ENCODE data around the gene HSDL2.
"Not testable (repeated sequence)": the region's sequence is repeated elsewhere in the genome, so short reads cannot be mapped to it uniquely, and the experiment has no call there.

HSDL2 gene

DNA sequence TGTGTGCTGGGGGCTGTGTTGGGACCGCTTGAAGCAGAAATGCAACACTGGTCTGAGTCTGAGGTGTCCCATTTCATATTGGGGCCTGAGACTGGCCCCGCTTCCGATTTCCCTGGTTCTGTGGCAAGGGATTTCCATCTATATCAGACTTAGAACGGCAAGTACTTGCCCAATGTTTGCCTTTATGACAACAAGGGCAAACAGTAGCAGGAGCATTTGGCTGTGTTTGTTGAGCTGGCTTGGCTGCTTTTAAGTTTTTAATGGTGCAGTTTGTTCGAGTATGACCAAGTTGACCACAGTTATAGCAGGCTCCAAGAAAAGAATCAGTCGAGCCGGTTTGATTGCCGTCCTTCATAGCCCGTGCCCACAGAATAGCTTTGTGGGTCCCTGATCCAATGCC lies 17.0 kb downstream of the HSDL2 start:
- ATAC-seq (no peak), DNase-seq (no peak)
- Mint-ChIP-seq H3K9me3 (peaks cover 18% of the 10 kb centered on the region), H3K4me3 (no peak overlapping the region), H3K36me3 (ENCODE audit: low read depth) (peaks cover 16% of the 10 kb centered on the region), H3K27me3 (no peaks in the 10 kb centered on the region), H3K4me1 (no peaks in the 10 kb centered on the region), H3K27ac (no peak overlapping the region)

- Mint-ChIP-seq H3K27me3 (no peaks in the 10 kb centered on the region), H3K36me3 (ENCODE audit: low read depth) (peaks cover 11% of the 10 kb centered on the region), H3K4me3 (no peak overlapping the region), H3K27ac (no peak overlapping the region), H3K4me1 (no peaks in the 10 kb centered on the region), H3K9me3 (peaks cover 18% of the 10 kb centered on the region)
- ATAC-seq (no peak), DNase-seq (no peak)
Observed at GRCh38 chr9:112401175-112401815, 21.4 kb downstream of the HSDL2 start.

DNA sequence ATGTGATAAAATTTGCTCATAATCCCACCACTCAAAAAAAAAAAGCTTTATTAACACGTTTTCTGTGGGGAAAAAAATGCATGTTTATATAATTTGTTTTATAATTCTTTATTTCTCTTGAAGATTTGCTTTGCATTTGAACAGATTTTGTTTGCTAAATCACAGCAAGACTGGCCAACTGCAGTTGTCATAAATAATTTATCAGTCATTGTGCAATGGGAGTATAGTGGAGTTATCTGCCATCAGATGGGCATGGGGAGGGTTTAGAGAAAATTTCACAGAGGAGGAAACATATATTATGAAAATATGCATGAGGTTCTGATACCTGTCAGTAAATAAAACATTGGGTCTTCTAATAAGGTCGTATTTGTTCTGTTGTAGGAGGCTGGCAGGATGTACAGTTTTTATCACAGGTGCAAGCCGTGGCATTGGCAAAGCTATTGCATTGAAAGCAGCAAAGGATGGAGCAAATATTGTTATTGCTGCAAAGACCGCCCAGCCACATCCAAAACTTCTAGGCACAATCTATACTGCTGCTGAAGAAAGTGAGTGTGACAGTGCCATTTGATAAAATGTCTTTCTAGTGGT lies 23.8 kb downstream of the HSDL2 start:
- no peak overlapping the region for H3K27ac Mint-ChIP-seq
- H3K36me3 Mint-ChIP-seq (ENCODE audit: low read depth), result peaks cover 7% of the 10 kb centered on the region
- no peaks in the 10 kb centered on the region for H3K4me1 Mint-ChIP-seq
- no peaks in the 10 kb centered on the region for H3K27me3 Mint-ChIP-seq
- no peak overlapping the region for H3K4me3 Mint-ChIP-seq
- DNase-seq (no peak), ATAC-seq (no peak)
- H3K9me3 Mint-ChIP-seq, result peaks cover 7% of the 10 kb centered on the region

DNA sequence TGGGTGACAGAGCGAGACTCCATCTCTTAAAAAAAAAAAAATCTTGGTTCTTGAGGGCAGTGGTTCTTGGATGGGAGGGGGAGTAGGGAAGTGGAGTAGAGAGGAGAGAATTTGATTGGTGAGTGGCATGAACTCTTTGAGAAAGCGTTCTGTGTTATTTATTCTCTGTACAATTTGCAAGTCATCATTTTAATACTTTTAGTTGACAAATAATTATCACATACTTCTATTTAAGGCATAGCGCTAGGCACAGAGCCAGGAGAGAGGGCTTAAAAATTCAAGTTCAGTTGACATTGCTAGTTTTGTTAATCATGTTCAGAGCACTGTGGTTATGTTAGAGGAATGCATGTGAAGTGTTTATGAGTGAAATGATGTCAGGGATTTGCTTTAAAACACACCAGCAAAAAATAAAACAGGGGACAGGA lies 24.6 kb downstream of the HSDL2 start:
- Mint-ChIP-seq H3K27ac (no peak overlapping the region), H3K4me3 (no peak overlapping the region), H3K27me3 (no peaks in the 10 kb centered on the region), H3K36me3 (ENCODE audit: low read depth) (peaks cover 6% of the 10 kb centered on the region), H3K4me1 (no peaks in the 10 kb centered on the region), H3K9me3 (no peaks in the 10 kb centered on the region)
- no peak for DNase-seq
- ATAC-seq, result no peak

GRCh38 chr9:112408275-112408674 lies 28.4 kb downstream of the HSDL2 start:
- Mint-ChIP-seq H3K9me3 (no peaks in the 10 kb centered on the region), H3K36me3 (ENCODE audit: low read depth) (peaks cover 6% of the 10 kb centered on the region), H3K4me1 (no peaks in the 10 kb centered on the region), H3K4me3 (no peak overlapping the region), H3K27ac (no peak overlapping the region), H3K27me3 (no peaks in the 10 kb centered on the region)
- DNase-seq, result no peak
- no peak for ATAC-seq

GRCh38 chr9:112408819-112409218 lies 28.9 kb downstream of the HSDL2 start:
- no peaks in the 10 kb centered on the region for H3K4me1 Mint-ChIP-seq
- DNase-seq, result no peak
- ATAC-seq, result no peak
- no peaks in the 10 kb centered on the region for H3K27me3 Mint-ChIP-seq
- no peak overlapping the region for H3K27ac Mint-ChIP-seq
- no peaks in the 10 kb centered on the region for H3K9me3 Mint-ChIP-seq
- H3K4me3 Mint-ChIP-seq, result no peak overlapping the region
- peaks cover 6% of the 10 kb centered on the region for H3K36me3 Mint-ChIP-seq (ENCODE audit: low read depth)

- DNase-seq, result no peak
- ATAC-seq, result no peak
- Mint-ChIP-seq H3K4me3 (no peak overlapping the region), H3K4me1 (no peaks in the 10 kb centered on the region), H3K27ac (no peak overlapping the region), H3K36me3 (ENCODE audit: low read depth) (peaks cover 6% of the 10 kb centered on the region), H3K27me3 (no peaks in the 10 kb centered on the region), H3K9me3 (no peaks in the 10 kb centered on the region)
Observed at GRCh38 chr9:112409758-112410157, 29.9 kb downstream of the HSDL2 start.

DNA sequence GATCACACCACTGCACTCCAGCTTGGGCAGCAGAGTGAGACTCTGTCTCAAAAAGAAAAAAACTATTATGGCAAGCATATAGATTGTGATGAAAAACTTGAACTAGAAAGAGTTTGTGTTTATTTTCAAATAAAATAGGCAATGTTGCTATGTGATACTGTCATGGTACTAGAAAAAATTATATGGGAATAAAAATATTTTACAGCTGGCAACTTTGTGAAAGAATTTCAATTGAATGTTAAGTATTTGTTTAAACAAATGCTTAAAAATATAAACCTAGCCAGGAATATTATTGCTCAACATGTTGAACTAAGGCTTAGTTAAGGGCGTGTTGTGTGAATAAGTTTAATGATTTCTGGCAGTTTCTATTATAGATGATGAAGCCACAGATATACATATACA lies 31.7 kb downstream of the HSDL2 start:
- no peaks in the 10 kb centered on the region for H3K4me1 Mint-ChIP-seq
- no peaks in the 10 kb centered on the region for H3K27me3 Mint-ChIP-seq
- no peak for ATAC-seq
- no peak overlapping the region for H3K27ac Mint-ChIP-seq
- H3K4me3 Mint-ChIP-seq, result no peak overlapping the region
- peaks cover 6% of the 10 kb centered on the region for H3K36me3 Mint-ChIP-seq (ENCODE audit: low read depth)
- no peak for DNase-seq
- no peaks in the 10 kb centered on the region for H3K9me3 Mint-ChIP-seq

- not testable (repeated sequence) for H3K36me3 Mint-ChIP-seq (ENCODE audit: low read depth); DNase-seq; H3K4me3 Mint-ChIP-seq; H3K4me1 Mint-ChIP-seq; H3K27ac Mint-ChIP-seq; H3K9me3 Mint-ChIP-seq; ATAC-seq; H3K27me3 Mint-ChIP-seq
Observed at GRCh38 chr9:112413728-112414127, 33.8 kb downstream of the HSDL2 start.

DNA sequence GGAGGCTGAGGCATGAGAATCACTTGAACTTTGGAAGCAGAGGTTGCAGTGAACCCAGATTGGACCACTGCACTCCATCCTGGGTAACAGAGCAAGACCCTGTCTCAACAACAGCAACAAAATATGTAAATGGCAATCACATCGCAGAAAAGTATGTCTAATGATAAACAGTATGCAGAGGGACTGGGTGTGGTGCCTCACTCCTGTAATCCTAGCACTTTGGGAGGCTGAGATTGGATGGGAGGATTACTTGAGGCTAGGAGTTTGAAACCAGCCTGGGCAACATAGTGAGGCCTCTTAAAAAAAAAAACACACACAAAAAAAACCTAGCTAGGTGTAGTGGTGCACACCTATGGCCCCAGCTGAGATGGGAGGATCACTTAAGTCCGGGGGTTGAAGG lies 40.3 kb downstream of the HSDL2 start:
- H3K36me3 Mint-ChIP-seq (ENCODE audit: low read depth), result peaks cover 9% of the 10 kb centered on the region
- H3K4me3 Mint-ChIP-seq, result no peak overlapping the region
- H3K27me3 Mint-ChIP-seq, result no peaks in the 10 kb centered on the region
- ATAC-seq (no peak), DNase-seq (no peak)
- H3K9me3 Mint-ChIP-seq, result no peaks in the 10 kb centered on the region
- peaks cover 6% of the 10 kb centered on the region for H3K4me1 Mint-ChIP-seq
- H3K27ac Mint-ChIP-seq, result no peak overlapping the region

- ATAC-seq, result peak; percentile 63
- no peak overlapping the region for H3K4me3 Mint-ChIP-seq
- no peak overlapping the region for H3K27ac Mint-ChIP-seq
- DNase-seq, result no peak
- peaks cover 9% of the 10 kb centered on the region for H3K36me3 Mint-ChIP-seq (ENCODE audit: low read depth)
- H3K4me1 Mint-ChIP-seq, result peaks cover 6% of the 10 kb centered on the region
- H3K27me3 Mint-ChIP-seq, result no peaks in the 10 kb centered on the region
- H3K9me3 Mint-ChIP-seq, result no peaks in the 10 kb centered on the region
Observed at GRCh38 chr9:112421771-112422222, 41.9 kb downstream of the HSDL2 start.

DNA sequence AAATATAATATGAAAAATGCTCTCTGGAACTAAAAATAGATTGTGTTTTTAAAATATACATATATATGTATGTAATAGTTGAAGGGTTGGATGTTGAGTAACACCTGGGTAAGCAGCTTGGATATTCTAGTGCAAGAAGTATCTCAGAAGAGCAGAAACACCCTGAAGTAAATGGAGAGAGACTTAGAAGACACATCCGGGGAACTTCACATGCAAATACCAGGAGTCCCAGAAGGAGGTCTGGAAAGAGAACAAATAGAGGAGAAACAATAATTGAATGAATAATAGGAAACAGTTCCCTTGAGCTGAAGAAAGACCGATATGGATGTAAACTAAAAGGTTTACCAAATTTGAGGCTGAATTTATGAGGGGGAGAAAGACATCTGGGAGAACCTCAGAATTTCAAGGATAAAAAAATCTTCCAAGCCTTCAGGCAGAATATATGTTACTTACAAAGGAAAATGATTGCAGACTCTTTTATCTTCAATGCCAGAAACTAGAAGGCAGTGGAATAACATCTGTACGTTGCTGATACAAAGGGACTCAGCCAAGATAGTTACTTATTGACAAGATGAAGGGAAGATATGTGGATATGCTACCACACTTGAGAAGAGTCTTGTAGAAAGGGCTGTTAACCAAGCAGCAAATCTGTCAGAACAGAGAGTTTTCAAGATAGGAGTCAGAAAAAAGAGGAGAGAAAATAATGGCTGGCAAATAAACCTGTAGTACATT lies 42.7 kb downstream of the HSDL2 start:
- Mint-ChIP-seq H3K36me3 (ENCODE audit: low read depth) (peaks cover 9% of the 10 kb centered on the region), H3K4me1 (peaks cover 6% of the 10 kb centered on the region), H3K4me3 (no peak overlapping the region), H3K27ac (peak overlapping the region; percentile 5), H3K9me3 (no peaks in the 10 kb centered on the region), H3K27me3 (no peaks in the 10 kb centered on the region)
- ATAC-seq (no peak), DNase-seq (no peak)

- H3K36me3 Mint-ChIP-seq (ENCODE audit: low read depth), result peaks cover 4% of the 10 kb centered on the region
- H3K4me1 Mint-ChIP-seq, result no peaks in the 10 kb centered on the region
- no peak overlapping the region for H3K27ac Mint-ChIP-seq
- no peak overlapping the region for H3K4me3 Mint-ChIP-seq
- no peak for DNase-seq
- ATAC-seq, result no peak
- H3K9me3 Mint-ChIP-seq, result no peaks in the 10 kb centered on the region
- no peaks in the 10 kb centered on the region for H3K27me3 Mint-ChIP-seq
Observed at GRCh38 chr9:112430006-112430522, 50.2 kb downstream of the HSDL2 start.

DNA sequence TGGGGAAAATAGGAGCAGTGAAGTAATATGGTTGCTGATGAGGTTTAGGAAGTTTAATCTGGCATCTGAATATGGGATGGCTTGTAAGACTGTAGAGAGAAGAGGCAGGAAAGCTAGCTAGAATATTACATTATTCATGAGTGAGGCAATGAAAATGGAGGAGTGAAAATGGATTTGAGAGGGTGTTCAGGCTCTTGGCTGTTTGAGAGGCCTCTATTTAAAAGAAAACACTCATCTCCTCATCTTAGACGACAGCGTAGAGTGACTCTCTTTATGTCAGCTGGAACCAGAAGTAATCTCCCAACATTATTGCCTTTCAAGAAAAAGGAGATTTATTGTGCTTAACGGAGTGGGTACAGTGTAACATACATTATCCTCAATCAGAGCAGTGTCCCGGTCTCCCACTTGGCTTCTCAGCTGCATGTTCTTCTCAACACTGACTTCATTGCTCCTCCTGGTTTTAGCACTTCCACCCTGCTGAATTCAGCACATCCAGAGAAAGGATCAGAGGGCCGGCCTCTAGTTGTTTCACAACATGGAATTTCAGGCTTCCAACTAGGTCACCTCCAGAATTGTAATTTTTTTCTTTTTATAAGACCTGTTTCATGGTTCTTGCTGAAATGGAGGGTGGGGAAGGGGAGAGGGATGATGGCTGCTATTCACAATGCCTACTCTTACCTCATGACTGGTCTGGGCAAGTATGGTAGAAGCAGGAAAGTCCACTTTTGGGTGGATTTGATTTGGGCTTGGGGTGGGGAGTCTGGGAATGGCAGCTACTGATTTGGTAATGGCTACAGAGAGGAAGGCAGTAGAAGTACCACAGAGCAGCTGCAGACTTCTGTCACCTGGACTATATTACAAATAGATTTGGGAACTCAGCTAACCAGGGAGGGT lies 53.8 kb downstream of the HSDL2 start:
- no peak for ATAC-seq
- Mint-ChIP-seq H3K36me3 (ENCODE audit: low read depth) (peaks cover 4% of the 10 kb centered on the region), H3K4me1 (no peaks in the 10 kb centered on the region), H3K9me3 (no peaks in the 10 kb centered on the region), H3K27ac (no peak overlapping the region), H3K27me3 (no peaks in the 10 kb centered on the region), H3K4me3 (no peak overlapping the region)
- no peak for DNase-seq

Measured in activated naive CD8-positive, alpha-beta T cell treated with anti-CD3 and anti-CD28 coated beads, Interleukin-2, amount 50 U/mL, for 24 hours (primary cell).